K562 (cell line): ENCODE measurements around the gene WEE1. TPM values are rescaled to one million over a fixed set of nuclear protein-coding genes. Genes with fewer than 3 reads are reported as not detected.
A peak's percentile ranks its signal among the peaks of the same experiment; 100 is the strongest.

Source experiments
- NR4A1 ChIP-seq, 2 experiments: fragments of 250-450 bp in 1 of 2; fragments of 450-650 bp in 1 of 2; sonication (Bioruptor Pico) in 1 of 2; IDR thresholded peaks; 2 replicates each; pipeline versions ENCODE4 v1.4.0 to v1.6.1; 2016 to 2020; ENCODE audit warnings: mild to moderate bottlenecking in 2 of 2, missing compliant biosample characterization in 1 of 2, missing genetic modification characterization in 1 of 2, moderate library complexity in 1 of 2
- SP1 ChIP-seq: sonication (generic); formaldehyde crosslinking; IDR thresholded peaks from 2 replicates; pipeline ENCODE4 v1.8.1; 2022; ENCODE audit warnings: mild to moderate bottlenecking, missing genetic modification reagents
- ZBTB7A ChIP-seq: IDR thresholded peaks from 2 replicates; pipeline ENCODE4 v1.6.1; 2011; ENCODE audit warnings: low read depth, mild to moderate bottlenecking, low read length, moderate library complexity, borderline replicate concordance; ENCODE audit not compliant: control insufficient read depth
- polyA plus RNA-seq, 8 experiments: library from polyadenylated mRNA; depleted of rRNA in 4 of 8; stranded (reverse) in 5 of 8; unstranded in 3 of 8; fragments of >200 nt; fragmentation: Nextera tagmentation in 2 of 8; fragmentation: Illumina TruSeq in 1 of 8; extraction: Ambion mirVana in 2 of 8; extraction: Trizol in 1 of 8; gene quantifications; 2 replicates each; pipeline versions ENCODE4 v1.2.1 to v1.2.3, GENCODE V29; 2011 to 2014; ENCODE audit warnings: inconsistent platforms in 1 of 8, missing spikeins in 1 of 8
- total RNA-seq, 7 experiments: library from RNA; depleted of rRNA in 6 of 7; stranded (reverse); fragments of >200 nt in 6 of 7; fragmentation: Illumina TruSeq in 2 of 7; extraction: Trizol in 2 of 7; gene quantifications; 2 replicates each; pipeline versions ENCODE4 v1.2.1 to v1.2.3, GENCODE V29; 2011 to 2021; ENCODE audit warnings: low replicate concordance in 1 of 7
- TF ChIP-seq, protein P1 (sequence below): fragments of 450-650 bp; IDR thresholded peaks from 2 replicates; pipeline ENCODE4 v1.6.1; 2016; ENCODE audit warnings: mild to moderate bottlenecking, moderate library complexity

WEE1 gene
- total and polyA plus RNA-seq, 9 of the 15 experiments (the other 6 are each of a cell fraction or from before 2014, with no cell fraction given), result 21.9 to 99.0 (median 67.4) TPM

DNA sequence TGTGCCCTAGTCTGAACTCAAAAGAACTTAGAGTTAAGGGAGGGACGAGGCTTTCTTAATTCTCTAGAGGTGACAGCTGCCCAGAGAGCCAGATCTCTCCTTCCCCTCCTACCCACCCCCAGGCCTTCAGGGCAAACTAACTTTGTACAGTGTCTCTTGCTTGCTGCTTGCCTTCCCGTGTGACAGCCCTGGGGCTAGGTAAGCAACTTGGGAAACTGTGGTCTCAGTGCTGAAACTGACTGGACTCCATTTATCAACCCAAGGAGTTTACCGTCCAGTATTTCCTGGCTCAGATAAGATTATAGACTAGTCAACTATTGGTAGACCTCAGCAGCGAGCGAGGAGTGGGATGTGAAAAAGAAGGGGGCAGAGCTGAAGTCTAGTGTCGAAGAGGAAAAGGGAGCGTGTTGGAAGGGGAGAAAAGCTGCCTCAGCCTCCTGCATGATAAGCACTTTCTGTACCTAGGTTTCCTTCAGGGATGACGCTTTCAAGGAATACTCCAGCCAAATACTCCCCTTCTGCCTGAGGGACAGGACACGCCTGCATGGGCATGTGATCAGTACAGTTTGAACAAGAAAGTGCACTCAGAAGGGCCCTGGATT, 43.3 kb upstream of the WEE1 start (continued):
- TF ChIP-seq, protein P1, sequence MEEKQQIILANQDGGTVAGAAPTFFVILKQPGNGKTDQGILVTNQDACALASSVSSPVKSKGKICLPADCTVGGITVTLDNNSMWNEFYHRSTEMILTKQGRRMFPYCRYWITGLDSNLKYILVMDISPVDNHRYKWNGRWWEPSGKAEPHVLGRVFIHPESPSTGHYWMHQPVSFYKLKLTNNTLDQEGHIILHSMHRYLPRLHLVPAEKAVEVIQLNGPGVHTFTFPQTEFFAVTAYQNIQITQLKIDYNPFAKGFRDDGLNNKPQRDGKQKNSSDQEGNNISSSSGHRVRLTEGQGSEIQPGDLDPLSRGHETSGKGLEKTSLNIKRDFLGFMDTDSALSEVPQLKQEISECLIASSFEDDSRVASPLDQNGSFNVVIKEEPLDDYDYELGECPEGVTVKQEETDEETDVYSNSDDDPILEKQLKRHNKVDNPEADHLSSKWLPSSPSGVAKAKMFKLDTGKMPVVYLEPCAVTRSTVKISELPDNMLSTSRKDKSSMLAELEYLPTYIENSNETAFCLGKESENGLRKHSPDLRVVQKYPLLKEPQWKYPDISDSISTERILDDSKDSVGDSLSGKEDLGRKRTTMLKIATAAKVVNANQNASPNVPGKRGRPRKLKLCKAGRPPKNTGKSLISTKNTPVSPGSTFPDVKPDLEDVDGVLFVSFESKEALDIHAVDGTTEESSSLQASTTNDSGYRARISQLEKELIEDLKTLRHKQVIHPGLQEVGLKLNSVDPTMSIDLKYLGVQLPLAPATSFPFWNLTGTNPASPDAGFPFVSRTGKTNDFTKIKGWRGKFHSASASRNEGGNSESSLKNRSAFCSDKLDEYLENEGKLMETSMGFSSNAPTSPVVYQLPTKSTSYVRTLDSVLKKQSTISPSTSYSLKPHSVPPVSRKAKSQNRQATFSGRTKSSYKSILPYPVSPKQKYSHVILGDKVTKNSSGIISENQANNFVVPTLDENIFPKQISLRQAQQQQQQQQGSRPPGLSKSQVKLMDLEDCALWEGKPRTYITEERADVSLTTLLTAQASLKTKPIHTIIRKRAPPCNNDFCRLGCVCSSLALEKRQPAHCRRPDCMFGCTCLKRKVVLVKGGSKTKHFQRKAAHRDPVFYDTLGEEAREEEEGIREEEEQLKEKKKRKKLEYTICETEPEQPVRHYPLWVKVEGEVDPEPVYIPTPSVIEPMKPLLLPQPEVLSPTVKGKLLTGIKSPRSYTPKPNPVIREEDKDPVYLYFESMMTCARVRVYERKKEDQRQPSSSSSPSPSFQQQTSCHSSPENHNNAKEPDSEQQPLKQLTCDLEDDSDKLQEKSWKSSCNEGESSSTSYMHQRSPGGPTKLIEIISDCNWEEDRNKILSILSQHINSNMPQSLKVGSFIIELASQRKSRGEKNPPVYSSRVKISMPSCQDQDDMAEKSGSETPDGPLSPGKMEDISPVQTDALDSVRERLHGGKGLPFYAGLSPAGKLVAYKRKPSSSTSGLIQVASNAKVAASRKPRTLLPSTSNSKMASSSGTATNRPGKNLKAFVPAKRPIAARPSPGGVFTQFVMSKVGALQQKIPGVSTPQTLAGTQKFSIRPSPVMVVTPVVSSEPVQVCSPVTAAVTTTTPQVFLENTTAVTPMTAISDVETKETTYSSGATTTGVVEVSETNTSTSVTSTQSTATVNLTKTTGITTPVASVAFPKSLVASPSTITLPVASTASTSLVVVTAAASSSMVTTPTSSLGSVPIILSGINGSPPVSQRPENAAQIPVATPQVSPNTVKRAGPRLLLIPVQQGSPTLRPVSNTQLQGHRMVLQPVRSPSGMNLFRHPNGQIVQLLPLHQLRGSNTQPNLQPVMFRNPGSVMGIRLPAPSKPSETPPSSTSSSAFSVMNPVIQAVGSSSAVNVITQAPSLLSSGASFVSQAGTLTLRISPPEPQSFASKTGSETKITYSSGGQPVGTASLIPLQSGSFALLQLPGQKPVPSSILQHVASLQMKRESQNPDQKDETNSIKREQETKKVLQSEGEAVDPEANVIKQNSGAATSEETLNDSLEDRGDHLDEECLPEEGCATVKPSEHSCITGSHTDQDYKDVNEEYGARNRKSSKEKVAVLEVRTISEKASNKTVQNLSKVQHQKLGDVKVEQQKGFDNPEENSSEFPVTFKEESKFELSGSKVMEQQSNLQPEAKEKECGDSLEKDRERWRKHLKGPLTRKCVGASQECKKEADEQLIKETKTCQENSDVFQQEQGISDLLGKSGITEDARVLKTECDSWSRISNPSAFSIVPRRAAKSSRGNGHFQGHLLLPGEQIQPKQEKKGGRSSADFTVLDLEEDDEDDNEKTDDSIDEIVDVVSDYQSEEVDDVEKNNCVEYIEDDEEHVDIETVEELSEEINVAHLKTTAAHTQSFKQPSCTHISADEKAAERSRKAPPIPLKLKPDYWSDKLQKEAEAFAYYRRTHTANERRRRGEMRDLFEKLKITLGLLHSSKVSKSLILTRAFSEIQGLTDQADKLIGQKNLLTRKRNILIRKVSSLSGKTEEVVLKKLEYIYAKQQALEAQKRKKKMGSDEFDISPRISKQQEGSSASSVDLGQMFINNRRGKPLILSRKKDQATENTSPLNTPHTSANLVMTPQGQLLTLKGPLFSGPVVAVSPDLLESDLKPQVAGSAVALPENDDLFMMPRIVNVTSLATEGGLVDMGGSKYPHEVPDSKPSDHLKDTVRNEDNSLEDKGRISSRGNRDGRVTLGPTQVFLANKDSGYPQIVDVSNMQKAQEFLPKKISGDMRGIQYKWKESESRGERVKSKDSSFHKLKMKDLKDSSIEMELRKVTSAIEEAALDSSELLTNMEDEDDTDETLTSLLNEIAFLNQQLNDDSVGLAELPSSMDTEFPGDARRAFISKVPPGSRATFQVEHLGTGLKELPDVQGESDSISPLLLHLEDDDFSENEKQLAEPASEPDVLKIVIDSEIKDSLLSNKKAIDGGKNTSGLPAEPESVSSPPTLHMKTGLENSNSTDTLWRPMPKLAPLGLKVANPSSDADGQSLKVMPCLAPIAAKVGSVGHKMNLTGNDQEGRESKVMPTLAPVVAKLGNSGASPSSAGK, result peak; percentile 63
- TF ChIP-seq SP1 (CRISPR knock-in tag) (0 out of 2 replicates have a peak, but pooled peaks have one; percentile 43), NR4A1 (CRISPR knock-in tag; IDR thresholded peaks at IDR 0.05) (no peak), NR4A1 (tag; IDR thresholded peaks at IDR 0.05) (peak; percentile 47; the same call in 1 of the 2 replicates), ZBTB7A (0 out of 2 replicates have a peak, but pooled peaks have one; percentile 18)
